Left lung (tissue), 10 donors: ENCODE measurements around the gene PLA2G4D. TPM values are rescaled to one million over a fixed set of nuclear protein-coding genes. Genes with fewer than 3 reads are reported as not detected.

ENCODE experiments used
- ATAC-seq: fragments of 200-7000 bp; cut with Tn5 transposase; one replicate; pipeline ENCODE4 v1.9.1; 2020; ENCODE audit warnings: moderate library complexity
- DNase-seq, 4 donors: peaks; one replicate each; pipeline ENCODE4 v3.0.0-alpha.2; 2013 to 2020
- H3K27ac ChIP-seq, 2 donors: fragments of 200-600 bp; sonication (generic) in 1 of 2; one replicate each; pipeline versions ENCODE4 v1.5.0 to v1.8.0; 2020 to 2021
- H3K27me3 ChIP-seq, 2 donors: fragments of 200-600 bp; sonication (generic) in 1 of 2; one replicate each; pipeline versions ENCODE4 v1.5.0 to v1.8.0; 2020 to 2021
- H3K36me3 ChIP-seq, 2 donors: fragments of 200-600 bp; sonication (generic) in 1 of 2; one replicate each; pipeline versions ENCODE4 v1.5.0 to v1.8.0; 2020 to 2021
- H3K4me1 ChIP-seq, 2 donors: fragments of 200-600 bp; one replicate each; pipeline ENCODE4 v1.8.0; 2021
- H3K4me3 ChIP-seq, 2 donors: fragments of 200-600 bp; sonication (generic) in 1 of 2; one replicate each; pipeline versions ENCODE4 v1.5.0 to v1.8.0; 2020 to 2021; ENCODE audit warnings: mild to moderate bottlenecking in 1 of 2
- H3K9me3 ChIP-seq, 2 donors: fragments of 200-600 bp; sonication (generic) in 1 of 2; one replicate each; pipeline versions ENCODE4 v1.5.0 to v1.8.0; 2020 to 2021
- CTCF ChIP-seq, 2 donors: fragments of 200-600 bp; sonication (generic) in 1 of 2; IDR thresholded peaks; one replicate each; pipeline versions ENCODE4 v1.5.0 to v1.8.0; 2021; ENCODE audit warnings: antibody characterized with exemption in 2 of 2
- intact Hi-C, 2 donors: fragments of 100-400 bp; cut with DNase I; formaldehyde crosslinking; loops; one replicate each; pipeline versions ENCODE4 v1.11.2 to v1.14.2; 2022
- polyA plus RNA-seq, 6 donors: library from polyadenylated mRNA; unstranded; fragments of 120-200 nt; gene quantifications; one replicate each; pipeline ENCODE4 v1.2.1, GENCODE V29; 2013; ENCODE audit not compliant: insufficient read length in 6 of 6
- total RNA-seq, 2 donors: library from RNA; stranded (reverse); fragmentation: NEBNext Ultra II Directional; extraction: Animal tissue kit (Norgen Biotek cat#: 25700); gene quantifications; one replicate each; pipeline ENCODE4 v1.2.1, GENCODE V29; 2021
- donor health status: DM: no; HTN: yes; CAD: no.
- donor health status: DM: no; HTN: no; CAD: no.

Gene PLA2G4D
- total and polyA plus RNA-seq, 8 donors = 0.06 to 0.17 (median 0.13) TPM

GRCh38 chr15:42083605-42083908, 10.8 kb downstream of the PLA2G4D start:
- intact Hi-C loops = no loop called here
- Histone ChIP-seq H3K27ac (no peak overlapping the region), H3K9me3 (no peaks in the 10 kb centered on the region), H3K27me3 (peaks cover 0 to 7% of the 10 kb centered on the region in 2 donors), H3K4me3 (no peak overlapping the region), H3K4me1 (peaks cover 4 to 13% of the 10 kb centered on the region in 2 donors), H3K36me3 (no peaks in the 10 kb centered on the region)
- ATAC-seq = no peak
- no peak for TF ChIP-seq CTCF (IDR thresholded peaks at IDR 0.05)
- peak in 1 of 4 donors; percentile 27 for DNase-seq

DNA sequence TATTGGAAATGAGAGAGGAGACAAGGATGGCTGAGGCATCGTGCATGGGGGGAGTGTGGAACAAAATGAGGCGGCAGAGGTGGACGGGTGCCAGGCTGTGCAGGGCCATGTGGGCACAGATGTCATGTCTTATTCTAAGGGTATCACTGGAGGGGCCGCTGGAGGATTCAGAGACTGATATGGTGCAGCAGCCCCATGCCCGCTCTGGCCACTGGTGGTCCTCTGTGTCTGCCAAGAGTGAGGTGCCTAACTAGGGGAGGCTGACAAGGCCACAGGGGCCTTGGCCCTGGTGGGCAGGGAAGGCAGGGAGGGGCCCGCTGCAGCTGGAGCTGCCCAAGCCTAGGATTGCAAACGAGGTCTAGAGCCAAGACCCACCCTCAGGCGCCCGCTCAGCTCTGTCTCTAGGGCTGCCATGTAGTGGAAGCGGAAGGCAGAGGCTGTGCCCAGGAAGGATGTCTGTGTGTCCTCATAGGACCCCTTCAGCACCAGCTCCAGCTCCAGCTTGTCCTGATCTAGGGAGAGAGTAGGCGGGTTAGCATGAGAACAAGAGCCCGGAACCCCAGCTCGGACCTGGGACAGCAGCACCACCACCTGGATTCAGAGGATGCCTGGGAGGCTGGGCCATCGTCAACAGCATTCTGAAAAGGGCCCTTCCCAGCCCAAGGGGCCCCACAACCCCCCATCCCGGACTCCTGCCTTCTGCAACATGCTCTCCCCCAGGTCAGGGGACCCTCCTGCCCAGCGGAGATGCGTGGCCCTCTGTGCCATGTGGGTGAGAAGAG, 11.3 kb downstream of the PLA2G4D start:
- peak in 1 of 4 donors; percentile 27 for DNase-seq
- TF ChIP-seq CTCF (IDR thresholded peaks at IDR 0.05) = no peak
- ATAC-seq = no peak

GRCh38 chr15:42082141-42082540, 12.2 kb downstream of the PLA2G4D start:
- intact Hi-C loops = no loop called here
- ATAC-seq = no peak

More for the DNA sequence above, 11.3 kb downstream of the PLA2G4D start:
- intact Hi-C loops = no loop called here
- Histone ChIP-seq H3K27ac (no peak overlapping the region), H3K36me3 (no peaks in the 10 kb centered on the region), H3K4me3 (no peak overlapping the region), H3K4me1 (peaks cover 4 to 13% of the 10 kb centered on the region in 2 donors), H3K27me3 (peaks cover 0 to 7% of the 10 kb centered on the region in 2 donors), H3K9me3 (no peaks in the 10 kb centered on the region)

DNA sequence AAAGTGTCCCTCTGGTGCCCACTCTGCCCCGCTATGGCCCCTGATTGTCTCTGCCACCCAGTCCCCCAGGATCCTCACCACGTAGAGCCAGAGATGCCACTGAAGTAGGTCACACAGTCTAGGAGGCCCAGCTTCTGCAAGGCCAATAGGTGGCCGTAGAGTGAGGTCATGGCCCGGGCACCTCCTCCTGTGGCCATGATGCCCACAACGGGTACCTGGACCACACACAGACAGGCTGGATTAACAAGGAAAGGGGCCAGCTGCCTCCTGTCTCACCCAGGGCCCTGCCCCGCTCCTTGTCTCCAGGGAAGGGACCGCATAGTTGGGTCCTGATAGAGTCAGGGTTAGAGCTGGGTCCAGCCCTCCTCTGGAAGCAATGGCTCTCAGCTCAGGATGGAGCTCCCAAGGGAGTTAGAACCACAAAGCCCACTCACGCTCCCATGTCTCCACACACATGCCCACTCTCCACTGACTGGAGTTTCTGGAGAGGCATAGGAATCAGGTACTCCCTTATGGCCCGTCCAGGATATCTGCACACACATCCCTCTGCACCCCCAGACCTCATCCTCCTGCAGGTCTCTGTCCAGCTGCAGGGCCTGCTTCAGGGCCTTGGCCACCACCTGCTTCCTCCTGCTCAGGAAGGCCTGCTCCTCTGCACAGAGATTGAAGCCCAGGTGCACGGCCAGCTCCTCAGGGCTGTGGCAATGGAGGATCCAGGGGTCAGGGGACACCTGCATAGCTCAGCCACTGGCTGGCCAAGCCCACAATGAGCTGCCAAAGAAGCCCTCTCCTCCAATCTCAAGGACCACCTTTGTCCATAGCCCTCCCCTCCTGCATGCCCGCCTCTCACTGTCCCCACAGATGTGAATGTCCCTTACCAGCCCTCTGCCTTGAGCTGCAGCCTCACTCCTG, 13.2 kb downstream of the PLA2G4D start:
- Histone ChIP-seq H3K36me3 (no peaks in the 10 kb centered on the region), H3K4me1 (peaks cover 4 to 13% of the 10 kb centered on the region in 2 donors), H3K4me3 (no peak overlapping the region), H3K9me3 (no peaks in the 10 kb centered on the region), H3K27me3 (peaks cover 0 to 7% of the 10 kb centered on the region in 2 donors), H3K27ac (no peak overlapping the region)
- intact Hi-C loops = no loop called here
- DNase-seq = peak in 1 of 4 donors; percentile 20
- TF ChIP-seq CTCF (IDR thresholded peaks at IDR 0.05) = no peak
- no peak for ATAC-seq

More at GRCh38 chr15:42082141-42082540, 12.2 kb downstream of the PLA2G4D start:
- Histone ChIP-seq H3K4me1 (peaks cover 4 to 13% of the 10 kb centered on the region in 2 donors), H3K27ac (no peak overlapping the region), H3K27me3 (peaks cover 0 to 7% of the 10 kb centered on the region in 2 donors), H3K36me3 (no peaks in the 10 kb centered on the region), H3K9me3 (no peaks in the 10 kb centered on the region), H3K4me3 (no peak overlapping the region)
- no peak for TF ChIP-seq CTCF (IDR thresholded peaks at IDR 0.05)
- no peak for DNase-seq
